ENCODE measurements around the gene MTHFD2L. TPM values are rescaled to one million over a fixed set of nuclear protein-coding genes. Genes with fewer than 3 reads are reported as not detected.

MTHFD2L gene
- total and polyA plus RNA-seq, 10 of the 15 experiments (the other 5 are each of a cell fraction or from before 2014, with no cell fraction given) = 4.8 to 25.4 (median 14.4) TPM

DNA sequence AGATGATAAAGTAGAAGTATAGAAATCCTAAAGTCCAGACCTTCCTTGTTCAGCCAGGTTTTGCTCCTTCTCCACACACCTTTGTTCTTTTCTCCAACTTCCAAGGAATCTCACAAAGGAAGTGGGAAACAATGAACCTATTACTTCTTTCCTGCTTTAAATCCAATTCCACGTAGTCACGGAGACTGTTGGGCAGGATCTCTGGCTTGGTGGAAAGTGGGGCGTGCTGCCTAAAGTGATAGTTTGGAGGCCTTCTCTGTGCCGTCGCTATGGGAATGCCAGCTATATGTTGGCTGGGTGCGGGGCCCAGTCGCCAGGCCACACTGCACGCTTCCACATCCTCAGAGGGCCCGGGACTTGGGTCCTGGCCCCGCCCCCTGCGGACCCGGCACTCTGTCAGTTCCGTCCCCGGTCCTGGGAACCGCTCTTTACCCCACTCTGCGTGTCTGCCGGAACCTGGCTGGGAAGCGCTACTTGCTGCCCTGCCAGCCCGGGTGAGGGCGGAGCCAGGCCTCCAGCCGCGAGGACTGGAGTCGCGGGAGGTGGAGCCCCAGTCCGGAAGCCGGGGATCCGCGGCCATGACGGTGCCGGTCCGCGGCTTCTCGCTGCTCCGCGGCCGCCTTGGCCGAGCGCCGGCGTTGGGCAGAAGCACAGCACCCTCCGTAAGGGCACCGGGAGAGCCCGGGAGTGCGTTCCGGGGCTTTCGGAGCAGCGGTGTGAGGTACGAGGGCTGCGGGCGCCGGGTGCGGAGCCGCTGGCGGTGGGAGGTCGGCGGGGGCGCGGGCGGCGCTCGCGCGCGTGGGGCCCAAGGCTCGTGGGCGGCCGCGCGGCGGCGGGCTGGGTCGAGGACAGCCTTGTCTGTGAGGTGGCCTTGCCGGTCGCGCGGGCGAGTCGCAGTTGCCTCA lies at the start of gene MTHFD2L (continued):
- TF ChIP-seq YY1 (IDR thresholded peaks at IDR 0.05; ENCODE audit: low read depth, low read length) (peak; percentile 96), SUZ12 (IDR thresholded peaks at IDR 0.05; ENCODE audit: unreplicated experiment) (no peak), IKZF1 (conservative IDR thresholded peaks at IDR 0.05) (peak; percentile 87), HDAC6 (IDR thresholded peaks at IDR 0.05; ENCODE audit: unreplicated experiment) (no peak), DPF2 (IDR thresholded peaks at IDR 0.05) (peak; percentile 76), LARP7 (IDR thresholded peaks at IDR 0.05) (peak; percentile 83), SRF (IDR thresholded peaks at IDR 0.05; ENCODE audit: low read depth in 2 of 2, low read length in 2 of 2) (0 out of 4 replicates have a peak, but pooled peaks of 1 of the 2 experiments have one; percentile 48), PAX5 (IDR thresholded peaks at IDR 0.05; ENCODE audit: borderline replicate concordance, low read depth, low read length) (0 out of 2 replicates have a peak, but pooled peaks have one; percentile 13), HDGF (IDR thresholded peaks at IDR 0.05) (peak; percentile 76; the same call in 1 of the 2 replicates), SMAD5 (IDR thresholded peaks at IDR 0.05; ENCODE audit: low read depth) (peak; percentile 78; the same call in 1 of the 2 replicates), POLR2AphosphoS2 (IDR thresholded peaks at IDR 0.05; ENCODE audit: low read depth, low read length) (peak; percentile 65; the same call in 1 of the 2 replicates), CBX5 (IDR thresholded peaks at IDR 0.05; ENCODE audit: low read depth) (peak; percentile 73; the same call in 1 of the 2 replicates), NBN (IDR thresholded peaks at IDR 0.05) (peak; percentile 68; the same call in 1 of the 2 replicates), TCF12 (IDR thresholded peaks at IDR 0.05; ENCODE audit: low read depth, low read length) (0 out of 2 replicates have a peak, but pooled peaks have one; percentile 11), EZH2 (IDR thresholded peaks at IDR 0.05; ENCODE audit: borderline replicate concordance, control insufficient read depth, low read depth, low read length) (no peak), EGR1 (IDR thresholded peaks at IDR 0.05; ENCODE audit: borderline replicate concordance in 1 of 2, low read depth in 2 of 2, low read length in 2 of 2) (peak in 1 of 2 experiments; percentile 74; a peak in 1 of 3 replicates), SMAD1 (IDR thresholded peaks at IDR 0.05; ENCODE audit: low read depth, partially characterized antibody) (no peak), TAF1 (IDR thresholded peaks at IDR 0.05; ENCODE audit: borderline replicate concordance, low read depth, low read length) (peak; percentile 71; the same call in 1 of the 2 replicates), RUNX3 (IDR thresholded peaks at IDR 0.05; ENCODE audit: low read length) (no peak; the same call in 1 of the 2 replicates)
- TF ChIP-seq, protein P1, sequence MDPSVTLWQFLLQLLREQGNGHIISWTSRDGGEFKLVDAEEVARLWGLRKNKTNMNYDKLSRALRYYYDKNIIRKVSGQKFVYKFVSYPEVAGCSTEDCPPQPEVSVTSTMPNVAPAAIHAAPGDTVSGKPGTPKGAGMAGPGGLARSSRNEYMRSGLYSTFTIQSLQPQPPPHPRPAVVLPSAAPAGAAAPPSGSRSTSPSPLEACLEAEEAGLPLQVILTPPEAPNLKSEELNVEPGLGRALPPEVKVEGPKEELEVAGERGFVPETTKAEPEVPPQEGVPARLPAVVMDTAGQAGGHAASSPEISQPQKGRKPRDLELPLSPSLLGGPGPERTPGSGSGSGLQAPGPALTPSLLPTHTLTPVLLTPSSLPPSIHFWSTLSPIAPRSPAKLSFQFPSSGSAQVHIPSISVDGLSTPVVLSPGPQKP (IDR thresholded peaks at IDR 0.05; ENCODE audit: low read depth, low read length) = peak; percentile 63; the same call in 1 of the 2 replicates
- TF ChIP-seq, protein P2, sequence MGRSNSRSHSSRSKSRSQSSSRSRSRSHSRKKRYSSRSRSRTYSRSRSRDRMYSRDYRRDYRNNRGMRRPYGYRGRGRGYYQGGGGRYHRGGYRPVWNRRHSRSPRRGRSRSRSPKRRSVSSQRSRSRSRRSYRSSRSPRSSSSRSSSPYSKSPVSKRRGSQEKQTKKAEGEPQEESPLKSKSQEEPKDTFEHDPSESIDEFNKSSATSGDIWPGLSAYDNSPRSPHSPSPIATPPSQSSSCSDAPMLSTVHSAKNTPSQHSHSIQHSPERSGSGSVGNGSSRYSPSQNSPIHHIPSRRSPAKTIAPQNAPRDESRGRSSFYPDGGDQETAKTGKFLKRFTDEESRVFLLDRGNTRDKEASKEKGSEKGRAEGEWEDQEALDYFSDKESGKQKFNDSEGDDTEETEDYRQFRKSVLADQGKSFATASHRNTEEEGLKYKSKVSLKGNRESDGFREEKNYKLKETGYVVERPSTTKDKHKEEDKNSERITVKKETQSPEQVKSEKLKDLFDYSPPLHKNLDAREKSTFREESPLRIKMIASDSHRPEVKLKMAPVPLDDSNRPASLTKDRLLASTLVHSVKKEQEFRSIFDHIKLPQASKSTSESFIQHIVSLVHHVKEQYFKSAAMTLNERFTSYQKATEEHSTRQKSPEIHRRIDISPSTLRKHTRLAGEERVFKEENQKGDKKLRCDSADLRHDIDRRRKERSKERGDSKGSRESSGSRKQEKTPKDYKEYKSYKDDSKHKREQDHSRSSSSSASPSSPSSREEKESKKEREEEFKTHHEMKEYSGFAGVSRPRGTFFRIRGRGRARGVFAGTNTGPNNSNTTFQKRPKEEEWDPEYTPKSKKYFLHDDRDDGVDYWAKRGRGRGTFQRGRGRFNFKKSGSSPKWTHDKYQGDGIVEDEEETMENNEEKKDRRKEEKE (IDR thresholded peaks at IDR 0.05) = 0 out of 2 replicates have a peak, but pooled peaks have one; percentile 25
- TF ChIP-seq, protein P3, sequence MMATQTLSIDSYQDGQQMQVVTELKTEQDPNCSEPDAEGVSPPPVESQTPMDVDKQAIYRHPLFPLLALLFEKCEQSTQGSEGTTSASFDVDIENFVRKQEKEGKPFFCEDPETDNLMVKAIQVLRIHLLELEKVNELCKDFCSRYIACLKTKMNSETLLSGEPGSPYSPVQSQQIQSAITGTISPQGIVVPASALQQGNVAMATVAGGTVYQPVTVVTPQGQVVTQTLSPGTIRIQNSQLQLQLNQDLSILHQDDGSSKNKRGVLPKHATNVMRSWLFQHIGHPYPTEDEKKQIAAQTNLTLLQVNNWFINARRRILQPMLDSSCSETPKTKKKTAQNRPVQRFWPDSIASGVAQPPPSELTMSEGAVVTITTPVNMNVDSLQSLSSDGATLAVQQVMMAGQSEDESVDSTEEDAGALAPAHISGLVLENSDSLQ (IDR thresholded peaks at IDR 0.05) = no peak
